Uterus (tissue), 4 donors: Measurements from ENCODE around the gene CD300A. TPM values are rescaled to one million over a fixed set of nuclear protein-coding genes. Genes with fewer than 3 reads are reported as not detected.

Experiments used
- DNase-seq, 2 donors: peaks; one replicate each; pipeline ENCODE4 v3.0.0-alpha.2; 2019 to 2020
- H3K27ac ChIP-seq, 2 donors: fragments of 200-600 bp; sonication (generic); 1 replicate in 1 of 2; 2 replicates in 1 of 2; pipeline ENCODE4 v1.5.1; 2016 to 2018
- H3K27me3 ChIP-seq, 2 donors: fragments of 200-600 bp; sonication (generic); one replicate each; pipeline ENCODE4 v1.5.1; 2018 to 2019; ENCODE audit warnings: control low read depth in 1 of 2
- H3K36me3 ChIP-seq, 2 donors: fragments of 200-600 bp; sonication (generic); one replicate each; pipeline ENCODE4 v1.5.1; 2019; ENCODE audit warnings: control low read depth in 1 of 2
- H3K4me1 ChIP-seq, 2 donors: fragments of 200-600 bp; sonication (generic); one replicate each; pipeline ENCODE4 v1.5.1; 2018 to 2019; ENCODE audit warnings: control low read depth in 1 of 2
- H3K4me3 ChIP-seq, 2 donors: fragments of 200-600 bp; sonication (generic); 1 replicate in 1 of 2; 2 replicates in 1 of 2; pipeline ENCODE4 v1.5.1; 2018 to 2019; ENCODE audit warnings: mild to moderate bottlenecking in 1 of 2
- H3K9me3 ChIP-seq, 2 donors: fragments of 200-600 bp; sonication (generic); one replicate each; pipeline ENCODE4 v1.5.1; 2019; ENCODE audit warnings: control low read depth in 1 of 2
- CTCF ChIP-seq, 4 experiments: fragments of 200-600 bp in 2 of 4; fragments of 450-650 bp in 2 of 4; sonication (generic) in 2 of 4; IDR thresholded peaks; one replicate each; pipeline ENCODE4 v1.5.1; 2016 to 2019; ENCODE audit warnings: antibody characterized with exemption in 4 of 4, mild to moderate bottlenecking in 2 of 4, moderate library complexity in 1 of 4
- POLR2A ChIP-seq, 2 donors: fragments of 450-650 bp; IDR thresholded peaks; one replicate each; pipeline ENCODE4 v1.6.1; 2016; ENCODE audit warnings: antibody characterized with exemption in 2 of 2, mild to moderate bottlenecking in 1 of 2, moderate library complexity in 1 of 2
- intact Hi-C: fragments of 100-400 bp; cut with DNase I; formaldehyde crosslinking; loops from one replicate; pipeline ENCODE4 v1.15.1; 2023; ENCODE audit warnings: low total_unique reads
- total RNA-seq, 4 donors: library from RNA; depleted of rRNA in 3 of 4; stranded (reverse); fragments of >200 nt in 3 of 4; gene quantifications; one replicate each; pipeline versions ENCODE4 v1.1.0 to v1.2.4, GENCODE V29; 2014 to 2023
- donor health status: DM: yes; HTN: yes; CAD: no.

Gene CD300A
- total RNA-seq, 4 donors from 2014 or later: 3.2 to 10.9 (median 4.0) TPM; not detected in 1

- no peak for DNase-seq
- H3K27ac ChIP-seq: no peak overlapping the region
These were observed 39.8 kb upstream of the CD300A start for GRCh38 chr17:74426551-74427047.

GRCh38 chr17:74427048-74427762 lies 39.2 kb upstream of the CD300A start:
- Histone ChIP-seq H3K4me3 (no peak overlapping the region), H3K36me3 (no peaks in the 10 kb centered on the region), H3K4me1 (no peaks in the 10 kb centered on the region), H3K27ac (no peak overlapping the region), H3K27me3 (no peaks in the 10 kb centered on the region), H3K9me3 (no peaks in the 10 kb centered on the region)
- intact Hi-C loops: no loop called here
- TF ChIP-seq POLR2A (IDR thresholded peaks at IDR 0.05): peak in 1 of 2 donors; percentile 18
- TF ChIP-seq CTCF (IDR thresholded peaks at IDR 0.05): no peak
- no peak for DNase-seq

More at GRCh38 chr17:74426551-74427047, 39.8 kb upstream of the CD300A start:
- Histone ChIP-seq H3K9me3 (no peaks in the 10 kb centered on the region), H3K36me3 (no peaks in the 10 kb centered on the region), H3K4me3 (no peak overlapping the region), H3K27me3 (no peaks in the 10 kb centered on the region), H3K4me1 (no peaks in the 10 kb centered on the region)
- TF ChIP-seq POLR2A (IDR thresholded peaks at IDR 0.05): no peak
- TF ChIP-seq CTCF (IDR thresholded peaks at IDR 0.05): no peak
- intact Hi-C loops: no loop called here

GRCh38 chr17:74427763-74428153 lies 38.7 kb upstream of the CD300A start:
- no peaks in the 10 kb centered on the region for H3K36me3 ChIP-seq
- H3K27ac ChIP-seq: no peak overlapping the region
- no peaks in the 10 kb centered on the region for H3K4me1 ChIP-seq
- no peak for DNase-seq
- no peaks in the 10 kb centered on the region for H3K9me3 ChIP-seq
- no peak for TF ChIP-seq CTCF (IDR thresholded peaks at IDR 0.05)
- no peak for TF ChIP-seq POLR2A (IDR thresholded peaks at IDR 0.05)
- no peaks in the 10 kb centered on the region for H3K27me3 ChIP-seq
- intact Hi-C loops: no loop called here
- H3K4me3 ChIP-seq: no peak overlapping the region

- H3K27me3 ChIP-seq: no peaks in the 10 kb centered on the region
- no peaks in the 10 kb centered on the region for H3K9me3 ChIP-seq
- peak overlapping the region; percentile 83 to 94 for H3K27ac ChIP-seq
- no peaks in the 10 kb centered on the region for H3K36me3 ChIP-seq
- TF ChIP-seq POLR2A (IDR thresholded peaks at IDR 0.05) (no peak), CTCF (IDR thresholded peaks at IDR 0.05) (no peak)
- intact Hi-C loops: no loop called here
- H3K4me1 ChIP-seq: no peaks in the 10 kb centered on the region
- H3K4me3 ChIP-seq: peak overlapping the region; percentile 41 to 62
- no peak for DNase-seq
These were observed 36.6 kb upstream of the CD300A start for GRCh38 chr17:74429604-74430384.

- Histone ChIP-seq H3K36me3 (no peaks in the 10 kb centered on the region), H3K4me3 (peak overlapping the region; percentile 41 to 62), H3K9me3 (no peaks in the 10 kb centered on the region), H3K27ac (peak overlapping the region; percentile 83 to 94), H3K27me3 (no peaks in the 10 kb centered on the region), H3K4me1 (no peaks in the 10 kb centered on the region)
- intact Hi-C loops: no loop called here
- TF ChIP-seq POLR2A (IDR thresholded peaks at IDR 0.05) (no peak), CTCF (IDR thresholded peaks at IDR 0.05) (no peak)
- DNase-seq: no peak
These were observed 36.1 kb upstream of the CD300A start for GRCh38 chr17:74430385-74430705.
